Testis (tissue), 2 donors: Measurements from ENCODE around the gene ZMIZ2.

ENCODE experiments used
- POLR2A ChIP-seq: fragments of 450-650 bp; IDR thresholded peaks from one replicate; pipeline ENCODE4 v1.6.1; 2017; ENCODE audit warnings: antibody characterized with exemption, mild to moderate bottlenecking, moderate library complexity
- TF ChIP-seq, protein P1 (sequence below), 3 experiments: fragments of 450-650 bp in 2 of 3; fragments of 200-600 bp in 1 of 3; sonication (generic) in 1 of 3; IDR thresholded peaks; one replicate each; pipeline ENCODE4 v1.5.1; 2016 to 2019; ENCODE audit warnings: antibody characterized with exemption in 3 of 3, mild to moderate bottlenecking in 2 of 3, moderate library complexity in 1 of 3

GRCh38 chr7:44705434-44705833 lies 43.2 kb upstream of the ZMIZ2 start:
- no peak for TF ChIP-seq POLR2A
- TF ChIP-seq, protein P1, sequence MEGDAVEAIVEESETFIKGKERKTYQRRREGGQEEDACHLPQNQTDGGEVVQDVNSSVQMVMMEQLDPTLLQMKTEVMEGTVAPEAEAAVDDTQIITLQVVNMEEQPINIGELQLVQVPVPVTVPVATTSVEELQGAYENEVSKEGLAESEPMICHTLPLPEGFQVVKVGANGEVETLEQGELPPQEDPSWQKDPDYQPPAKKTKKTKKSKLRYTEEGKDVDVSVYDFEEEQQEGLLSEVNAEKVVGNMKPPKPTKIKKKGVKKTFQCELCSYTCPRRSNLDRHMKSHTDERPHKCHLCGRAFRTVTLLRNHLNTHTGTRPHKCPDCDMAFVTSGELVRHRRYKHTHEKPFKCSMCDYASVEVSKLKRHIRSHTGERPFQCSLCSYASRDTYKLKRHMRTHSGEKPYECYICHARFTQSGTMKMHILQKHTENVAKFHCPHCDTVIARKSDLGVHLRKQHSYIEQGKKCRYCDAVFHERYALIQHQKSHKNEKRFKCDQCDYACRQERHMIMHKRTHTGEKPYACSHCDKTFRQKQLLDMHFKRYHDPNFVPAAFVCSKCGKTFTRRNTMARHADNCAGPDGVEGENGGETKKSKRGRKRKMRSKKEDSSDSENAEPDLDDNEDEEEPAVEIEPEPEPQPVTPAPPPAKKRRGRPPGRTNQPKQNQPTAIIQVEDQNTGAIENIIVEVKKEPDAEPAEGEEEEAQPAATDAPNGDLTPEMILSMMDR (IDR thresholded peaks at IDR 0.05): no peak
